DMS79 (cell line): Measurements from ENCODE around the gene NMU.
A peak's percentile ranks its signal among the peaks of the same experiment; 100 is the strongest.
"Not testable (repeated sequence)": the region's sequence is repeated elsewhere in the genome, so short reads cannot be mapped to it uniquely, and the experiment has no call there.

Source experiments
- DNase-seq: peaks from one replicate; lab custom pipeline; 2025; lab: John Stamatoyannopoulos, UW

NMU gene, protein sequence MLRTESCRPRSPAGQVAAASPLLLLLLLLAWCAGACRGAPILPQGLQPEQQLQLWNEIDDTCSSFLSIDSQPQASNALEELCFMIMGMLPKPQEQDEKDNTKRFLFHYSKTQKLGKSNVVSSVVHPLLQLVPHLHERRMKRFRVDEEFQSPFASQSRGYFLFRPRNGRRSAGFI

GRCh38 chr4:55635741-55636655 is at the start of gene NMU:
Gene NMU, minus strand, starts transcription at chr4:55636298. Its CDS starts 106 bp downstream, at chr4:55636192.
- peak; percentile 10 for DNase-seq

DNA sequence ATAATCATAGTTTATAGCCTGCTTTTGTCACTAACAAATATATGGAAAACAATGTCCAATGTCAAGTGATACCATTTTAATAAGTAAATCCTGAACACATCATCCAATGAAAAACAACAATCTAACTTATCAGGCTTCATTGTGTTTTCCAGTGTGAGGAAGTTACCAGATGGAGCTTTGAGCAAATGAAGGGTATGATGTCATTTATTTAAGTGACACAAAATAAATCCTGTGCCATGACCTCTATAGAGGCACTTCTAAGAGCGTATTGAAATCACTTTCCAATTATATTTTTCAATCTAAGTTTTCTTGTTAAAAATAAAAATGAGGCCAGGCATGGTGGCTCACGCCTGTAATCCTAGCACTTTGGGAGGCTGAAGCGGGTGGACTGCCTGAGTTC is 48.2 kb upstream of the NMU start:
- DNase-seq, result no peak

GRCh38 chr4:55682797-55683196 is 46.7 kb upstream of the NMU start:
- DNase-seq, result not testable (repeated sequence)

GRCh38 chr4:55682295-55682694 is 46.2 kb upstream of the NMU start:
- DNase-seq, result no peak

DNA sequence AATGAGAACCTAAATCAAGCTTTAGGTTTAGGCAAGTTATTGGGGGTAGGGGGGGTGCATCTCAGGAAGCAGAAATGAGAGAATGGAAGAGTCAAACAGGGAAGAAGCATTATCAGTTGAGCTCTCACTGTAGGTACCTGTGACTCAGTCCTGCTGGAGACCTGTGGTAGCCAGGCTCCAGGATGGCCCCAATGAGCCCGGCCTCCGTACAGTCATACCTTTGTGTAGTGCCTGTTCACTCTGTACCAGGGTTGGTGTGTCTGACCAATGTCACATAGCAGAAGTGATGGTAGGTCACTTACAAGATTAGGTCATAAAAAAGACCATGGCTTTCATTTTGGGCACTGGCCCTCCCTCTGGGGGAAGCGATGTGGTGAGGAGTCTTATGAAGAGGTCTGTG is 45.3 kb upstream of the NMU start:
- no peak for DNase-seq

DNA sequence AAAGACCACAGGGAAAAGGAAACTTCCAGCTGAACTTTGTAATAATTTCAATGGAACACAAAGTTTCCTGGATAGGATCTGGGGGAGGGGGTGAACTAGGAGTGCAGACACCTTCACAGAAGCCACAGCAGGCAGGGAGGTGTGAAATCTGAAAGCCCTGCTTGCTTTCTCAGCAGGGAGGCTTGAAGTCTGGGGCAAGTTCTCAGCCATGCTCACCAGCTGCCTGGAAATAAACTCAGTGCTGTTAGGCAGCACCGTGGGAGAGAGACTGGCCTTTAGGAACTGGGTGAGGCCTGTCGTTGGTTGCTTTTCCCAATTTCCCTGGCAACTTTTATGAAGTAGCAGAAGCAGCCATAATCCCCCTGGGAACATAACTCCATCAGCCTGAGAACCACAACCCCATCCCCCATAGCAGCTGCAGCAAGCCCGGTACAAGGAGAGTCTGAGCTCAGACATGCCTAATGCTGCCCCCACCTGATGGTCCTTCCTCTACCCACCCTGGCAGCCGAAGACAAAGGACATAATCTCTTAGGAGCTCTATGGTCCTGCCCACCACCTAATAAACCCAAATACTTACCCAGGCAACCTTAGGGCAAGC is 39.2 kb upstream of the NMU start:
- DNase-seq, result peak; percentile 15

DNA sequence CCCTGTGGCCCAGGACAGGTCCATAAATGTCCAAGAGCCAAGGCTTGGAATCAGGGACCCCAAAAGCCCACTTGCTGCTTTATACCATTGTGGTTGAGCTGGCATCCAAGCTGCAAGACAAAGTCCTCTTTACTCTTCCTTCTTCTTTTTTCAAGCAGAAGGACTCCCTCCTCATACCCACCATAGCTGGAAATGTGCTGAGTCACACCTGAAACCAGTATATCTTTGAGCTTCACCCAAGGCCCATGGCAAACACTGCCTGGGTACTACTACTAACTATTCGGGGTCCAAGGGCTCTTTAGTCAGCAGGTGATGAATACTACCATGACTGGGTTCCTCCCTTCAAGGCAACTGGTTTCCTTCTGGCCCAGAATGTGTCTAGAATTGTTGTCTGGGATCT is 37.3 kb upstream of the NMU start:
- DNase-seq, result no peak

GRCh38 chr4:55671667-55672066 is 35.6 kb upstream of the NMU start:
- no peak for DNase-seq

GRCh38 chr4:55670695-55671094 is 34.6 kb upstream of the NMU start:
- DNase-seq, result no peak

DNA sequence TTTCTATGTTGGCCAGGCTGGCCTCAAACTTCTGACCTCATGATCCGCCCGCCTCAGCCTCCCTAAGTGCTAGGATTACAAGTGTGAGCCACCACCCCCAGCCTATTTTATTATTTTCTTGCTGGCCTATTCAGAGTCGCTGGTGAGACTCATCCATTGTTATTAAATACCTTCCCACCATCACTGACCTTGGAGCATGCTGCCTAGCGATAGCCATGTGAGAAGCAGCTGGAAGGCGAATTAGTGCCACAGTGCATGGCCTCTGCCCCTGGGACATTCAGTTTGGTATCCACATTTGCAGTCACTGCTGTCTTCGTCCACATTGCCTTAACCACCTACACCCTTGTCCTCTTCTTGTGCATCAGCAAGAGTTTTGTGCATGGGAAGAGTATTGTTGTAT is 32.4 kb upstream of the NMU start:
- DNase-seq, result no peak

DNA sequence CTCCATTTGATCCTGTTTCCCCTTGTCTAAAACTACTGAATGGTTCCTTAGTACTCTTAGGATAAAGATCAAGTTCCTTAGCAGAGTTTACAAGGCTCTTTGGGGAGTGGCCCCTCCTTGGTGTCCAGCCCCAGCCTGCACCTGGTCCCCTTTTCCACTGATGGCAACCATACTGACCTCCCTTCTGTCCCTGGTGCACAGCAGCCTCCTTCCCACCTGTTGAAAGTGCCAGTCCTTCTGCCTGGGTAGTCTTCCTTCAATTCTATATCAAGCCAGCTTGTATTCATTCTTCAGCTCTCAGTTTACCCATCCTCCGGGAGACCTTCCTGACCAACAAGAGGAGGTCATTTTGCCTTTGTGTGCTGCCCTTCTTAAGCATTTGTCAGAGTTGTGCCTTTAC is 30.4 kb upstream of the NMU start:
- DNase-seq, result no peak

DNA sequence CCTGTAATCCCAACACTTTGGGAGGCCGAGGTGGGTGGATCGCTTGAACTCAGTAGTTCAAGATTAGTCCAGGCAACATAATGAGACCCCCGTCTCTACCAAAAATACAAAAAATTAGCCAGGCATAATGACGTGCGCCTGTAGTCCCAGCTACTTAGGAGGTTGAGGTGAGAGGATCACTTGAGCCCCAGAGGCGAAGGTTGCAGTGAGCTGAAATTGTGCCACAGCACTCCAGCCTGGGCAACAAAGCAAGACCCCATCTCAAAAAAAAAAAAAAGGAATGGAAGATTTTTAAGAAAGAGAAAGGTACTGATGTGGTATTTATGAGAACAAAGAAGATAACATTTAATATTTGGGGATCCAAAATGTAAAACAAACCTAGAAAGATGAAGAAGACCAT is 27.0 kb upstream of the NMU start:
- DNase-seq, result no peak

DNA sequence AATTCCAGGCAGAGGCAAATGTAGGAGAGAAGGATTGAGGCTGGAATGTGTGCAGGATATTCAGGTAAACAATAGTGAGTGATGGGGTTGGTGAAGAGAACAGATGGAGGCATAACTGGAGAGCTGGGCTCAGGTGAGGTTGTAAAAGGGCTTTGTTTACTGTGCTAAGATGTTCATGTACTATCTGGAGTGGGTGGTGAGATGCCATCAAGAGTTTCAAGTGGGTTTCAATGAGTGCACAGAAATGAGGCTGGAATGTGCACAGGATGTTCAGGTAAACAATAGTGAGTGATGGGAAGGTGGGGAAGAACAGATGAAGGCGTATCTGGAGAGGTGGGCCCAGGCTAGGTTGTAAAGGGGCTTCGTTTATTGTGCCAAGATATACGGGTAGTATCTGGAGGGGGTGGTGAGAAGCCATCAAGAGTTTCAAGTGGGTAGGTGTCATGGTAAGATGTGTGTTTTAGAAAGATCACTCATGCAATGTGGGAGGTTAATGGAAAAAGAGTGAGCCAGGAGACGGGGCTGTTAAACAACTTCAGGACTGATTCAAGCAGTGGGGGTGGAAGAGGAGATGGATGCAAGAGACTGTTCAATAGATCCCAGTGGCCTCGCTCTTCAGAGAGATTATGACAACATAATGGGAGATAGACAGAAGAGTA is 25.4 kb upstream of the NMU start:
- peak; percentile 89 for DNase-seq

GRCh38 chr4:55658657-55659056 is 22.6 kb upstream of the NMU start:
- DNase-seq, result no peak

- DNase-seq, result no peak
These were observed 18.0 kb upstream of the NMU start for GRCh38 chr4:55654131-55654530.

- DNase-seq, result no peak
These were observed 14.4 kb upstream of the NMU start for GRCh38 chr4:55650483-55650882.

DNA sequence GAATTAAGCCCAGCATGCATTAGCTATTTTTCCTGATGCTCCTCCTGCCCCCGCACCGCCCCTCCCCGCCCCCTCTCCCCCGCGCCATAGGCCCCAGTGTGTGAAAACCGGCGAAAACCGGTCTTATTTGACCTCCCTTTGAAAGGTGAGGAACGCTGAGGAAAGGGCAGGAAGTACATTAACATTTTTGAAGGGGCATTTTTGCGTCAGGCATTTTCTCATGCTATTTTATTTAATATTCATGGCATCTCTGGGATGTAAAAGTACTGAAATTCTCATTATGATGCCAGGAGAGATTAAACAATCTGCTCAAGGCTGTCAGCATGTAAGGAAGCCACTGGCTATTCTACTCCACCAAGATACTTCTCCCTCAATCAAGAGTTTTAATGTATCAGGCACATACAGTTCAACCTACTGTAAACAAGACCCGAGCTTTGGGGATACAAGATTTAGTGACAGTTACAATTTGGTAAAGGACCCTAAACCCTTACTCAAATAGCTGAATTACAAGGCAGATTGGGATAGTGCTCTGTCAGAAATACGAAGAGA is 1.2 kb upstream of the NMU start:
- no peak for DNase-seq

GRCh38 chr4:55636656-55636999 is 530 bp upstream of the NMU start:
- DNase-seq, result no peak

- no peak for DNase-seq
These were observed 816 bp downstream of the NMU start for GRCh38 chr4:55635282-55635681.

- DNase-seq, result no peak
These were observed 1.5 kb downstream of the NMU start for GRCh38 chr4:55634417-55635128.

- DNase-seq, result no peak
These were observed 2.2 kb downstream of the NMU start for GRCh38 chr4:55633903-55634302.

GRCh38 chr4:55625835-55626234 is 10.3 kb downstream of the NMU start:
- DNase-seq, result no peak
